ENCODE results near the gene TMPRSS6. TPM values are rescaled to one million over a fixed set of nuclear protein-coding genes. Genes with fewer than 3 reads are reported as not detected.

Gene TMPRSS6
- total RNA-seq, 2 experiments from 2014 or later: 11.3 to 12.4 TPM

GRCh38 chr22:37138849-37139561, 29.5 kb upstream of the TMPRSS6 start:
- POLR2A ChIA-PET: interaction anchor here (4.3 to 15.9 kb wide), 2 partner anchors 10 to 12 kb away, joined by 38 to 321 read pairs; partner anchors contain the start of gene IL2RB
- CTCF ChIA-PET: interaction anchor here (1.2 to 3.3 kb wide), 4 partner anchors 13 to 60 kb away, joined by 3 to 15 read pairs (median 4); no protein-coding TSS in a partner anchor
- Mint-ChIP-seq H3K4me3 (peak overlapping the region; percentile 20), H3K36me3 (ENCODE audit: low read depth) (peaks cover 83% of the 10 kb centered on the region), H3K9me3 (no peaks in the 10 kb centered on the region), H3K4me1 (ENCODE audit: low read depth) (peaks cover 75% of the 10 kb centered on the region), H3K27ac (peak overlapping the region; percentile 92), H3K27me3 (no peaks in the 10 kb centered on the region)
- TF ChIP-seq, protein P1, sequence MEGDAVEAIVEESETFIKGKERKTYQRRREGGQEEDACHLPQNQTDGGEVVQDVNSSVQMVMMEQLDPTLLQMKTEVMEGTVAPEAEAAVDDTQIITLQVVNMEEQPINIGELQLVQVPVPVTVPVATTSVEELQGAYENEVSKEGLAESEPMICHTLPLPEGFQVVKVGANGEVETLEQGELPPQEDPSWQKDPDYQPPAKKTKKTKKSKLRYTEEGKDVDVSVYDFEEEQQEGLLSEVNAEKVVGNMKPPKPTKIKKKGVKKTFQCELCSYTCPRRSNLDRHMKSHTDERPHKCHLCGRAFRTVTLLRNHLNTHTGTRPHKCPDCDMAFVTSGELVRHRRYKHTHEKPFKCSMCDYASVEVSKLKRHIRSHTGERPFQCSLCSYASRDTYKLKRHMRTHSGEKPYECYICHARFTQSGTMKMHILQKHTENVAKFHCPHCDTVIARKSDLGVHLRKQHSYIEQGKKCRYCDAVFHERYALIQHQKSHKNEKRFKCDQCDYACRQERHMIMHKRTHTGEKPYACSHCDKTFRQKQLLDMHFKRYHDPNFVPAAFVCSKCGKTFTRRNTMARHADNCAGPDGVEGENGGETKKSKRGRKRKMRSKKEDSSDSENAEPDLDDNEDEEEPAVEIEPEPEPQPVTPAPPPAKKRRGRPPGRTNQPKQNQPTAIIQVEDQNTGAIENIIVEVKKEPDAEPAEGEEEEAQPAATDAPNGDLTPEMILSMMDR (IDR thresholded peaks at IDR 0.05): no peak
- peak; percentile 60 for DNase-seq
- intact Hi-C loops (cut with micrococcal nuclease): no loop called here
- ATAC-seq: peak; percentile 47

- peak; percentile 34 for ATAC-seq
- DNase-seq: no peak
Measured at GRCh38 chr22:37137903-37138665, 28.6 kb upstream of the TMPRSS6 start.

GRCh38 chr22:37137131-37137530, 27.6 kb upstream of the TMPRSS6 start:
- ATAC-seq: no peak
- H3K4me1 Mint-ChIP-seq (ENCODE audit: low read depth): peaks cover 63% of the 10 kb centered on the region
- H3K27me3 Mint-ChIP-seq: no peaks in the 10 kb centered on the region
- ChIA-PET CTCF (interaction anchor here (1.2 to 2.5 kb wide), 2 partner anchors 13 to 15 kb away, joined by 3 to 11 read pairs; no protein-coding TSS in a partner anchor), POLR2A (interaction anchor here (1.6 to 19.7 kb wide), 4 partner anchors 6 to 72 kb away, joined by 5 to 321 read pairs (median 168); partner anchors contain the start of gene IL2RB)
- no peak for DNase-seq
- H3K36me3 Mint-ChIP-seq (ENCODE audit: low read depth): peaks cover 83% of the 10 kb centered on the region
- TF ChIP-seq, protein P1 (IDR thresholded peaks at IDR 0.05): no peak
- intact Hi-C loops (cut with micrococcal nuclease): no loop called here
- H3K27ac Mint-ChIP-seq: peak overlapping the region; percentile 92
- H3K9me3 Mint-ChIP-seq: no peaks in the 10 kb centered on the region
- no peak overlapping the region for H3K4me3 Mint-ChIP-seq

More at GRCh38 chr22:37137903-37138665, 28.6 kb upstream of the TMPRSS6 start:
- intact Hi-C loops (cut with micrococcal nuclease): no loop called here
- H3K27ac Mint-ChIP-seq: peak overlapping the region; percentile 92
- H3K4me3 Mint-ChIP-seq: no peak overlapping the region
- H3K36me3 Mint-ChIP-seq (ENCODE audit: low read depth): peaks cover 81% of the 10 kb centered on the region
- ChIA-PET CTCF (interaction anchor here (0.8 to 2.5 kb wide), 3 partner anchors 14 to 61 kb away, joined by 3 to 11 read pairs (median 3); no protein-coding TSS in a partner anchor), POLR2A (interaction anchor here (1.0 to 15.9 kb wide), 5 partner anchors 11 to 71 kb away, joined by 3 to 321 read pairs (median 14); partner anchors contain the start of genes C1QTNF6 and IL2RB)
- no peaks in the 10 kb centered on the region for H3K9me3 Mint-ChIP-seq
- H3K27me3 Mint-ChIP-seq: no peaks in the 10 kb centered on the region
- TF ChIP-seq, protein P1 (IDR thresholded peaks at IDR 0.05): no peak
- H3K4me1 Mint-ChIP-seq (ENCODE audit: low read depth): peaks cover 71% of the 10 kb centered on the region

GRCh38 chr22:37135023-37135422, 25.5 kb upstream of the TMPRSS6 start:
- no peaks in the 10 kb centered on the region for H3K9me3 Mint-ChIP-seq
- DNase-seq (no peak), ATAC-seq (no peak)
- POLR2A ChIA-PET: interaction anchor here (1.3 to 19.7 kb wide), 3 partner anchors 8 to 12 kb away, joined by 4 to 321 read pairs (median 321); partner anchors contain the start of gene IL2RB
- TF ChIP-seq, protein P1 (IDR thresholded peaks at IDR 0.05): no peak
- H3K27me3 Mint-ChIP-seq: no peaks in the 10 kb centered on the region
- peak overlapping the region; percentile 42 for H3K27ac Mint-ChIP-seq
- peaks cover 49% of the 10 kb centered on the region for H3K4me1 Mint-ChIP-seq (ENCODE audit: low read depth)
- intact Hi-C loops (cut with micrococcal nuclease): no loop called here
- CTCF ChIA-PET: interaction anchor here (1.2 to 1.6 kb wide), 2 partner anchors 8 to 10 kb away, joined by 4 read pairs; no protein-coding TSS in a partner anchor
- H3K36me3 Mint-ChIP-seq (ENCODE audit: low read depth): peaks cover 80% of the 10 kb centered on the region
- H3K4me3 Mint-ChIP-seq: no peak overlapping the region
